Neural crest cell (in vitro differentiated cells): ENCODE results near the gene MCF2L. TPM values are rescaled to one million over a fixed set of nuclear protein-coding genes. Genes with fewer than 3 reads are reported as not detected.

Source experiments
- DNase-seq: peaks from one replicate; pipeline ENCODE4 v3.0.0; 2021; ENCODE audit warnings: low read depth, mixed read lengths, low spot score
- H3K27ac Mint-ChIP-seq: one replicate; pipeline ENCODE4 v1.8.0; 2021; ENCODE audit warnings: mild to moderate bottlenecking, mixed read lengths; ENCODE audit not compliant: unreplicated experiment
- H3K27me3 Mint-ChIP-seq: 2 replicates; pipeline ENCODE4 v1.8.0; 2021; ENCODE audit warnings: low read depth, mild to moderate bottlenecking, mixed read lengths
- H3K36me3 Mint-ChIP-seq: 2 replicates; pipeline ENCODE4 v1.8.0; 2021; ENCODE audit warnings: low read depth, mild to moderate bottlenecking, mixed read lengths
- H3K4me1 Mint-ChIP-seq: 2 replicates; pipeline ENCODE4 v1.8.0; 2021; ENCODE audit warnings: mixed read lengths
- H3K4me3 Mint-ChIP-seq: one replicate; pipeline ENCODE4 v1.8.0; 2021; ENCODE audit warnings: mild to moderate bottlenecking, mixed read lengths
- H3K9me3 Mint-ChIP-seq: 2 replicates; pipeline ENCODE4 v1.8.0; 2021; ENCODE audit warnings: mixed read lengths
- CTCF ChIP-seq: fragments of 200-600 bp; sonication (generic); conservative IDR thresholded peaks from 2 replicates; pipeline ENCODE4 v1.5.0; 2021; ENCODE audit warnings: antibody characterized with exemption, mild to moderate bottlenecking
- total RNA-seq: library from RNA; stranded (reverse); gene quantifications from 2 replicates; pipeline ENCODE4 v1.2.1, GENCODE V29; 2021

Gene MCF2L
- total RNA-seq, 1 donor from 2014 or later: 59.9 TPM

GRCh38 chr13:113086031-113086750 is 117.2 kb downstream of the MCF2L start:
- Mint-ChIP-seq H3K27me3 (no peaks in the 10 kb centered on the region), H3K4me3 (no peak overlapping the region), H3K27ac (no peak overlapping the region), H3K36me3 (no peaks in the 10 kb centered on the region), H3K9me3 (no peaks in the 10 kb centered on the region), H3K4me1 (peaks cover 5% of the 10 kb centered on the region)
- no peak for TF ChIP-seq CTCF
- no peak for DNase-seq

GRCh38 chr13:113086991-113087922 is 118.2 kb downstream of the MCF2L start:
- Mint-ChIP-seq H3K27me3 (no peaks in the 10 kb centered on the region), H3K4me3 (no peak overlapping the region), H3K36me3 (no peaks in the 10 kb centered on the region), H3K4me1 (peaks cover 5% of the 10 kb centered on the region), H3K27ac (no peak overlapping the region), H3K9me3 (no peaks in the 10 kb centered on the region)
- no peak for DNase-seq
- no peak for TF ChIP-seq CTCF

GRCh38 chr13:113087923-113088690 is 119.1 kb downstream of the MCF2L start:
- no peak for TF ChIP-seq CTCF
- no peaks in the 10 kb centered on the region for H3K27me3 Mint-ChIP-seq
- DNase-seq: no peak
- no peaks in the 10 kb centered on the region for H3K9me3 Mint-ChIP-seq
- no peaks in the 10 kb centered on the region for H3K36me3 Mint-ChIP-seq
- no peak overlapping the region for H3K27ac Mint-ChIP-seq
- H3K4me1 Mint-ChIP-seq: peaks cover 5% of the 10 kb centered on the region
- H3K4me3 Mint-ChIP-seq: no peak overlapping the region

- Mint-ChIP-seq H3K4me3 (no peak overlapping the region), H3K27ac (no peak overlapping the region), H3K36me3 (no peaks in the 10 kb centered on the region), H3K4me1 (peaks cover 4% of the 10 kb centered on the region), H3K27me3 (no peaks in the 10 kb centered on the region), H3K9me3 (no peaks in the 10 kb centered on the region)
- TF ChIP-seq CTCF: no peak
- DNase-seq: no peak
Observed at GRCh38 chr13:113088691-113089020, 119.6 kb downstream of the MCF2L start.

- no peak for DNase-seq
- no peak overlapping the region for H3K27ac Mint-ChIP-seq
- no peaks in the 10 kb centered on the region for H3K4me1 Mint-ChIP-seq
- H3K9me3 Mint-ChIP-seq: no peaks in the 10 kb centered on the region
- TF ChIP-seq CTCF: no peak
- H3K4me3 Mint-ChIP-seq: no peak overlapping the region
- H3K36me3 Mint-ChIP-seq: no peaks in the 10 kb centered on the region
- no peaks in the 10 kb centered on the region for H3K27me3 Mint-ChIP-seq
Observed at GRCh38 chr13:113089693-113090414, 120.8 kb downstream of the MCF2L start.
